HG02981 (cell line): ENCODE measurements around the gene ZRANB1.

Experiments
- ATAC-seq: cut with Tn5 transposase; IDR thresholded peaks from one replicate; pipeline ENCODE4 v1.9.1; 2021; ENCODE audit warnings: mild to moderate bottlenecking, moderate library complexity; ENCODE audit not compliant: unreplicated experiment

Gene ZRANB1

GRCh38 chr10:125004571-125005311 lies 62.8 kb downstream of the ZRANB1 start:
- no peak for ATAC-seq

DNA sequence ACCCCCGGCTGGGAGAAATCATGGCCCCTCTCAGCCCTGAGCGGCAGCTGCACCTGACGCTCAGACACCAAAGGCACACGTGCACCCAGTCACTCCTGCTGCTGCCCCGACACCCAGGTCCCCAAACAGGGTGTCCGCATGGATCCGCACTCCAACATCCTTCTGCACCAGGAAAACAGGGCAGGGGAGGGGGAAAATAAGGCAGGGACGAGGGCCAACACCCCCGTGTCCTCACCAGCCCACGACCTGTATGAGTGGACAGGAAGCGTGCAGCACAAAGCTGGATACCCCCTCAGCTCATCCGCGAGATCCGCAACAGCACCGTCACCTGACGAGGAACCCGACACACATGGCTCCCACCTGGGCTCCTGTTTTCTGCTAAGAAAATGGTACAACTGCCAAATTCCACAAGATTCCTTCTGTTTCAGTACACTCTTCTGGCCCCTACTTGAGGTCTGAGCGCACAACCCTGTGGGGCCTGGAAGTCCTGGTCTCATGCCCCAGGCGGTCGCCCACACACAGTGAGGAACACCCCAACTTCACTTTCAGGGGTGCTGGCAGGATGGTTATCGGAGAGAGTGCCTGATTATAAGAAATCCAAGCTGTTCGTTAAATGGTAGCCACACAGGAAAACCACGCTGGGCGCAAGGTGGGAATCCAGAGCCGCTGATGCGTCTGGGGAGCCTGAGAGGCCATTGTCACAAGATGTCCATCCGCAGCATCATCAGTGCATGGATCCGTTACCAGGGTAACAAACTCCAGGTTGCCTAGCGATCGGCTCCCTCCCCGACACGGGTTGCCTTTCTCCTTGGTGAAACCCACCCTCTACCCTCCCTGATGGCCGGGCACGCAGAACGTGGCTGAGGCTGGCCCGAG lies 63.6 kb downstream of the ZRANB1 start:
- no peak for ATAC-seq

GRCh38 chr10:125006188-125006680 lies 64.3 kb downstream of the ZRANB1 start:
- ATAC-seq: no peak

DNA sequence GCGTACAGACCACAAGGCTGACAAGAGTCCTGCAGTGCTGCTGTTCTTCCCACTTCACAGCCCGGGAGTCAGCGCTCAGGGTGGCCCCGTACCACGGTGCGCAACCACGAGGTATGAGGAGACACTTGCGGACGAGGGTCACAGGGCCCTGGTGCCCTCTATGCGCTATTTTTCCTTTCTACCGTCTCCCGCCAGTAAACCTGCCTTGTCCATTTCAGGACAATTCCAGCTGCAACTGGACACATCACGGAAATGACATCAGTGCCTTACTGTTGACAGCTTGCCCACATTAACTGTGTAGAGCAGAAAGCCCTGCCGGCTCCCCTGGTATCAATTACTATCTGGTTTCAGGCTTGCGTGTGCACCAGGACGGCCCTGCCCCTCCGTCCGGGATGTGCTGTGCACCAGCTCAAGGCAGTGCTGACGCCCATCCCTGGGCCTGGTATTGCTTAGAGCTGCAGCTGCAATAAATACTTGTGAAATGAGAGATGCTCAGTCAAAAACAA lies 65.1 kb downstream of the ZRANB1 start:
- ATAC-seq: no peak

DNA sequence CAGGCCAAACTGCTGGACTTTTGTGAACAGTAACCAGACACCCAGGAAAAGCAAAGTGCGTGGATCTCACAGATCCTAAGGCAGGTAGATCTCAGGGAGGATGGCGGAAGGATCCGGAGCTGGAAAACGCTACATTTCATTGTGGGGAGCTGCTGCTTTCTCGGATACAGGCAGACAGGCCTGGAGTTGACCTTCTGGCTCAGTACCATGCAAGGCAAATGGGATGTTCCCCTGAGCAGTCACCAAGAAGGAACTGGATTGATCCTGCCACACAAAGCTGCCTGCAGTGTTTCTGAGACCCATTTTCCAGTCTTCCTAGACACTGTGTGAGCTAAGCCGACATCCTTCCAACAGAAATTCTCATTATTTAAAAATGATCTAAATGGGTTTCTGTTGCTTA lies 65.5 kb downstream of the ZRANB1 start:
- ATAC-seq: no peak

DNA sequence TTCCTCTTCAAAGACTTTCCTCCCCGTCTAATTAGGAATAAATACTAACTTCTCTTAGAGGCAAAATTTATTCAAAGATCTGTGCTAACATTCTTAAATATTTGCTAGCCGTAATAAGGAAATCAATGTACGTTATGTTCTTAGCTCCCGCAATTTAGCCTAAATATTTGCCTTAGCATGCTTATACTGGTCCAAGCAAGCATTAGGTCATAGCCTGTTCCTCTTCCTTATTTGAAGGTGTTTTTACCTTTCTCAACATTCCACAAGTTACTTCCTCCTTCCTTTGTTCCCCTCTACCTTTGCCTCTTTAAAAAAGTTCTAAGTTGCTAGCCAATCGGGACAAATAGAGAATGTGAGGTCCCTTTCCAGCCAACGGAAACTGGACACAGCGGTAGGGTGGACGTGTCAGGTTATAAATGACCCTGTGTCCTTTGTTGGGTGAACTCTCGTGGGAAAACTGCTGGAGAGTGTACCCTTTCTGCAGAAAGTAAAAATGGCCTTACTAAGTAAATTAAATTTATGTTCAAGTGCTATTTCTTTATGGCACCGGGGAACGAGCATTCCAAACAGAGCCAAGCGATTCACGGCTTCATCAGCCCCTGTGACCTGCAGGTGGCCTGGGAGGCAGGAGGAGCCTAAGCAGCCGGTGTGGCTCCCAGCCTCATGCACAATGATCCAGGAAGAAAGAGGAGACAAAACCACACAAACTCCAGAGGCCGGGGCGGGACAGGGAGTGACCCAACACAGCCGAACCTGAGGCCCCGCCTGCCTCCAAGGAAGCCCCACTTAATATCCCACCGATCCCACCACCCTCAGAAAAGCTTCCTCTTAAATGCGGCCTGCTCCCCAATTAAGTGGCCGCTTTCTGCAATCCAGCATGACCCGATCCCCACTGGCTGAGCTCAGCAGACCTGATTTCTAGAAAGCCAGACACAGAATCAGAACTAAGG lies 67.0 kb downstream of the ZRANB1 start:
- ATAC-seq: no peak

GRCh38 chr10:125009661-125010161 lies 67.8 kb downstream of the ZRANB1 start:
- ATAC-seq: no peak

- ATAC-seq: no peak
Observed at GRCh38 chr10:125010362-125010761, 68.4 kb downstream of the ZRANB1 start.

- no peak for ATAC-seq
Observed at GRCh38 chr10:125011171-125011925, 69.4 kb downstream of the ZRANB1 start.

DNA sequence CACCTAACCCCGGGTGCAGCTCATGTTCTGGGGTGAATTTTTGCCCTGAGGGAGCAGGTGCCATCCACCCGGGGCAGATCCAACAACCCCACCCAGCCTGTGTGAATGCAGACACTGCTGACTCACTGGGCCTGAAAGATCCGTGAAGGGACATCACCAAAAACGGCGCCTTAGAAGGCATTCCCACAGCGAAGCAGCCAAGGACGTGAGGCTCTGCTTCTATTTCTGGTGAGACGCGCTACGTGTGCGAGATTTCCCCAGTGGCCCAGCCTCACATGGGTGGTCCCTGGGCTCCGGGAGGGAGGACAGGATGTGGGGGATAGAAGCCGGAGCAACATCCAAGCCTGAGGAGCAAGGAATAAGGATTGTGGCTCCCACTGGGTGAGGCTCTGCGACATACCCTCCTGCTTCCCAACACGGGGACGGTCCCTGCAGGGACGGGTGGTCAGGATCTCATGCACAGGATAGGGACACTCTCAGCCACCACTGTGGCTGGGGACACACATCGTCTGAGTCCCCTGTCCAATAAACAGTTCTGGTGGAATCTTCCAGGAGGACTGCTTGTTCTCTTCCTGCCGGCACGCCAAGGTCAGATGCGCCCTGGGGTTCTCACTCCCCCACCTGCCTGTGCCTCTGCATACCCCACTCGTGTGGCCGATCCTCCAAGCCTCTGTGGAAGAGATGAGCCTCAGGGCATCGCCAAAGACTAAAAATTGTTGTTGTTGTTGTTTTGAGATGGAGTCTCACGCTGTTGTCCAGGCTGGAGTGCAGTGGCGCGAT lies 70.2 kb downstream of the ZRANB1 start:
- ATAC-seq: no peak

GRCh38 chr10:125012851-125013528 lies 71.1 kb downstream of the ZRANB1 start:
- ATAC-seq: no peak

- no peak for ATAC-seq
Observed at GRCh38 chr10:125013529-125013872, 71.6 kb downstream of the ZRANB1 start.

- no peak for ATAC-seq
Observed at GRCh38 chr10:125014086-125014830, 72.3 kb downstream of the ZRANB1 start.

DNA sequence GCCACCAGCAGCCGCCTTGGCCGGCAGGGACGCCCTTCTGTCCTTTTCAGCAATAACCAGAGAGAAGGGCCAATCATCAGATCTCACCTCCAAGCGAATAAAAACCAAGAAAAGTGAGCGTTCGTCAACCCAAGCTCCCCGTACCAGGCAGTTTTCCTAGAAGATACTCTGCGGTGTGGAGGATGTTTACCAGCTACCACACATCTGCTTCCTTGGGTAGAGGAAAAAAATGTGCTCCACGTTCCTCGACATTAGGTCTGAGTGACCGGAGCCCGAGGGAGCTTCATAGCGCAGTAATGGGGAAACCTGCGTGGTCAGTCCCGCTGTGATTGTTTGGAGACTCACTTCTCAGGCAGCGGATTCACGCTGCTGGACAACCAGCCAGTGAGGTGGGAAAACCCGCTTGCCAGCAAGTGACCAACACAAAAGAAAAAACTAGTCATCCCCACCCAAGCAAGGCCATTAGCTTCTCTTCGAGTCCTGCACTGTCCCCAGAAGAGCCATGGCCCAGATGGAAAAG lies 73.0 kb downstream of the ZRANB1 start:
- ATAC-seq: no peak

DNA sequence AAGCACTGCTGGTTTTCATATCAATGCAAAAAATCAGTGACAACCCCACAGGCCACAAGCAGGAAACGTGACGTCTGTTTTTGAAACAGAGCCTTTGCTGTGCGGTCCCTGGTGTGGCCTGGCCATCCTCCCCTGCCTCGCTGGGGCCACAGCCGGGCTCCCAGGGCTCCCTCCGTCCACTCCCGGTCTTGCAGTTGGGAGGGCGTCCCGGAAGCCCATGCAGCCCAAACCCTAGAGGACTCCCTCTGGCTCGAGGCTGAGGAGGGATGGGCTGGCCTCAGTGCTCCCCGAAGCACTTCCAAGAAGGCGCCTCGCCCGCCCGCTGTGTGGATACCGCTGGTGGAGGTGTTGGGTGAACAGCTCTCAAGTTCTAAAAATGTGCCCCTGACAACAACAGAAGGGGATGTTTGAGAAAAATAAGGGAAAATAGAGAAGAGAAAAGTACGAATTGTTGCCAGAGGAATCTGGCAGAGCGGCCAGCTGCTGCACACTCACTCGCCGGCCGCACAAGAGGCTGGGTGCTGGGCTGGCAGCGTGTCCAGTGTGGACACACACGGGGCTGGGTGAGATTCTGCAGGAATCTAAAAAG lies 73.5 kb downstream of the ZRANB1 start:
- ATAC-seq: no peak

- ATAC-seq: no peak
Observed at GRCh38 chr10:125016123-125016522, 74.2 kb downstream of the ZRANB1 start.

DNA sequence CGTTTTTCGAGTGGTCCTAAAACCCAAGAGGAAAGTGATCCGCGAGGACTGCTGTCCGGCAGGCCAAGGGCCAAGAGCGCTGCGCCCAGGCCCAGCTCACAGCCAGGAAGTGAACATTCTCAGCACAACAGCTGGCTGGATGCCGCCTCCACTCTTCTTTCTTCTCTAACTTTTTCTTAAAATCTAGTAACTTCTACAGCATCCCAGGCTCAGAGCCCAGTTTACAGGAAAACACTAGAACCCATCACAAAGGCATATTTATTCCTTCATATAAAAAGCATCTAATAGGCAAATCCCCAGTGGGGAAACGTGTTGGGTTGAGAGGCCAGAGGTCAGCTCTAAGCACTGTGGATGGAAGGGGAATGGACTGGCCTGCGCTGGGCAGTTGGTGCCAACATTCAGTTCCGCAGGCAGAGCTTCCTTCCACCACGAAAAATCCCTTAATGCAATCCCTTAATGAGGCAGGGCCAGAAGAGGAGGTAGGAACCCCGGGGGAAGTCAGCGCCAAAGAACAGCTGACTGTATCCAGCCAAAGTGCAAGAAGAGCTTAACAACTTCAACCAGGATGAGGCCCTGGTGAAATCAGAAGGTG lies 74.8 kb downstream of the ZRANB1 start:
- ATAC-seq: no peak
